SK-N-MC (cell line): ENCODE results near the gene C1orf141.

Source experiments
- EZH2 ChIP-seq: fragments of 200-600 bp; sonication (generic); IDR thresholded peaks from one replicate; pipeline ENCODE4 v1.6.1; 2017; ENCODE audit warnings: antibody characterized with exemption
- FOXP2 ChIP-seq: optimal IDR thresholded peaks from 2 replicates; pipeline ENCODE3; 2011; ENCODE audit warnings: mild to moderate bottlenecking, moderate library complexity; ENCODE audit not compliant: insufficient read depth; ENCODE audit errors: extremely low read length, control extremely low read depth
- POLR2AphosphoS5 ChIP-seq: IDR thresholded peaks from 2 replicates; pipeline ENCODE4 v1.6.1; 2012; ENCODE audit warnings: mild to moderate bottlenecking, low read depth, low read length, borderline replicate concordance

DNA sequence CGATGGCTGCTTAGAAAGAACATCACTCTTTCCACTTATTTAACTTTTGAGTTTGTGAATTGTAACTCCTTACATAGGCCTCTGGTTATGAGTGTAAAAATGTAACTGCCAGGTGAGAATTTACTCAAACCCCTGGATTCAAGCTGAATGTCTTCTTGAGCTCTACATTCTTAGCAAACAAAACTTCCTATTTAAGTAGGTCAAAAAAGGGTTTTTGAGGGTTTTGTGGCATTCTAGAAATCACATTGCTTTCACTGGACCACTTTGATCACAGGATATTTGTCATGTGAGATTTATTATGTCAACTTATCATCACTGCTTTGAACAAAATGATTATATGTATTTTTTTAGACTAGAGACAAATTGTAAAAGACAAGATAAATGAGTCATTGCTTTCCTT lies 37.2 kb upstream of the C1orf141 start:
- TF ChIP-seq POLR2AphosphoS5 (no peak), EZH2 (no peak), FOXP2 (no peak)
